Thoracic aorta (tissue), 2 donors: ENCODE results near the gene ARHGDIA. TPM values are rescaled to one million over a fixed set of nuclear protein-coding genes. Genes with fewer than 3 reads are reported as not detected.
A peak's percentile ranks its signal among the peaks of the same experiment; 100 is the strongest.

ENCODE experiments used
- ATAC-seq: fragments of 150-250 bp; one replicate; pipeline ENCODE4 v1.8.0; 2017; ENCODE audit warnings: low read depth; ENCODE audit not compliant: insufficient number of reproducible peaks, low FRiP score
- DNase-seq: peaks from one replicate; pipeline ENCODE4 v3.0.0-alpha.2; 2020; ENCODE audit warnings: low spot score
- H3K27ac ChIP-seq, 2 donors: fragments of 200-600 bp; sonication (generic); 1 replicate in 1 of 2; 2 replicates in 1 of 2; pipeline ENCODE4 v1.5.1; 2016; ENCODE audit warnings: mild to moderate bottlenecking in 2 of 2, moderate library complexity in 2 of 2
- H3K27me3 ChIP-seq: fragments of 200-600 bp; sonication (generic); replicated peaks from 2 replicates; pipeline ENCODE4 v1.6.0; 2016; ENCODE audit warnings: mild to moderate bottlenecking; ENCODE audit not compliant: insufficient read depth
- H3K36me3 ChIP-seq: fragments of 200-600 bp; sonication (generic); one replicate; pipeline ENCODE4 v1.5.1; 2016
- H3K4me1 ChIP-seq, 2 donors: fragments of 200-600 bp; sonication (generic); 1 replicate in 1 of 2; 2 replicates in 1 of 2; pipeline versions ENCODE4 v1.5.1 to v1.6.0; 2016; ENCODE audit warnings: low read depth in 2 of 2, mild to moderate bottlenecking in 1 of 2; ENCODE audit not compliant: control insufficient read depth in 1 of 2
- H3K4me3 ChIP-seq: fragments of 200-600 bp; sonication (generic); 2 replicates; pipeline ENCODE4 v1.5.1; 2016; ENCODE audit warnings: mild to moderate bottlenecking
- H3K9me3 ChIP-seq: fragments of 200-600 bp; sonication (generic); 2 replicates; pipeline ENCODE4 v1.5.1; 2016
- total RNA-seq, 2 donors: library from RNA; depleted of rRNA; stranded (reverse); fragments of >200 nt; gene quantifications; one replicate each; pipeline versions ENCODE4 v1.1.0 to v1.2.3, GENCODE V29; 2016
- TF ChIP-seq, protein P1 (sequence below): fragments of 200-600 bp; sonication (generic); IDR thresholded peaks from one replicate; pipeline ENCODE4 v1.5.1; 2019; ENCODE audit warnings: antibody characterized with exemption

Gene ARHGDIA
- total RNA-seq, 2 donors from 2014 or later = 206 to 324 TPM

DNA sequence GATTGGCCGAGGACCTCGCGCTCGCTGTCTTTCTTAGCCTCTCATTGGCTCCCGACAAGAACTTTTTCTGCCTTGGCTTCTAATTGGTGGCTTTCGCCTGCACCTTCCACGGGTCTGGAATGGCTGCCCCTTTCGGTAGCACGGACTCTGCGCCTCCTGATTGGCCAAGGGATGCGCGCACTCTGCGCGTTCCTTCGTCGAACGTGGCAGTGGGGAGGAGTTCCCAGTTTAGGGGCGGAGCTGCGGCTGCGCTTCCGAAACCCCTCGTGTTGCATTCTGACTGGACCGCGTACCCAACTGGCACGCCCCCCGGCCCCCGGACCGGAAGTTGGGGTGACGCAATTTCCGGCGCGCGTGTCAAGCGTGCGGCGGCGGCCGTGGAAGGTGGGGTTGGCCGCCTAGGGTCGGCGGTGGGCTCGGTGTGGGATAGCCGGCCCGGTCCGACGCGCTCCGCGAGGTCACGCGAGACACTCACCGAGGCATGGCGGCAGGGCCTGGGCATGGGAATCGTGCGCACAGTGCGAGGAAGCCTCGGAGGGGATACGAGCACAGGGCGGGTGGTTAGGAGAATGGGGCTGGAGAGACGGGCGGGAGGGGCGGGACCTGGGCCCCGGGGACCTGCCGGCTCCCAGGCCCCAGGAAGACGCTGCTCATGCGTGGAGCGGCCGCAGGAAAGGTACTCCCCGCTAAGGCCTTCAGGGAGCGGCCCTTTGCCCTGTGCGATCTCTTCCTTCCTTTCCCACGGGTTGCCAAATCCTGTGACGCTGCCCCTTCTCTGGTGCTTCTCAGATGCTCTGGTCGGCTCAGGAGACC, 10.2 kb downstream of the ARHGDIA start:
- no peaks in the 10 kb centered on the region for H3K9me3 ChIP-seq
- H3K27me3 ChIP-seq = no peaks in the 10 kb centered on the region
- H3K4me1 ChIP-seq = peaks cover 19 to 34% of the 10 kb centered on the region in 2 donors
- H3K36me3 ChIP-seq = no peaks in the 10 kb centered on the region
- peak; percentile 98 for ATAC-seq
- DNase-seq = peak; percentile 94
- TF ChIP-seq, protein P1, sequence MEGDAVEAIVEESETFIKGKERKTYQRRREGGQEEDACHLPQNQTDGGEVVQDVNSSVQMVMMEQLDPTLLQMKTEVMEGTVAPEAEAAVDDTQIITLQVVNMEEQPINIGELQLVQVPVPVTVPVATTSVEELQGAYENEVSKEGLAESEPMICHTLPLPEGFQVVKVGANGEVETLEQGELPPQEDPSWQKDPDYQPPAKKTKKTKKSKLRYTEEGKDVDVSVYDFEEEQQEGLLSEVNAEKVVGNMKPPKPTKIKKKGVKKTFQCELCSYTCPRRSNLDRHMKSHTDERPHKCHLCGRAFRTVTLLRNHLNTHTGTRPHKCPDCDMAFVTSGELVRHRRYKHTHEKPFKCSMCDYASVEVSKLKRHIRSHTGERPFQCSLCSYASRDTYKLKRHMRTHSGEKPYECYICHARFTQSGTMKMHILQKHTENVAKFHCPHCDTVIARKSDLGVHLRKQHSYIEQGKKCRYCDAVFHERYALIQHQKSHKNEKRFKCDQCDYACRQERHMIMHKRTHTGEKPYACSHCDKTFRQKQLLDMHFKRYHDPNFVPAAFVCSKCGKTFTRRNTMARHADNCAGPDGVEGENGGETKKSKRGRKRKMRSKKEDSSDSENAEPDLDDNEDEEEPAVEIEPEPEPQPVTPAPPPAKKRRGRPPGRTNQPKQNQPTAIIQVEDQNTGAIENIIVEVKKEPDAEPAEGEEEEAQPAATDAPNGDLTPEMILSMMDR = no peak
- peak overlapping the region; percentile 92 to 94 for H3K27ac ChIP-seq
- H3K4me3 ChIP-seq = peak overlapping the region; percentile 86

DNA sequence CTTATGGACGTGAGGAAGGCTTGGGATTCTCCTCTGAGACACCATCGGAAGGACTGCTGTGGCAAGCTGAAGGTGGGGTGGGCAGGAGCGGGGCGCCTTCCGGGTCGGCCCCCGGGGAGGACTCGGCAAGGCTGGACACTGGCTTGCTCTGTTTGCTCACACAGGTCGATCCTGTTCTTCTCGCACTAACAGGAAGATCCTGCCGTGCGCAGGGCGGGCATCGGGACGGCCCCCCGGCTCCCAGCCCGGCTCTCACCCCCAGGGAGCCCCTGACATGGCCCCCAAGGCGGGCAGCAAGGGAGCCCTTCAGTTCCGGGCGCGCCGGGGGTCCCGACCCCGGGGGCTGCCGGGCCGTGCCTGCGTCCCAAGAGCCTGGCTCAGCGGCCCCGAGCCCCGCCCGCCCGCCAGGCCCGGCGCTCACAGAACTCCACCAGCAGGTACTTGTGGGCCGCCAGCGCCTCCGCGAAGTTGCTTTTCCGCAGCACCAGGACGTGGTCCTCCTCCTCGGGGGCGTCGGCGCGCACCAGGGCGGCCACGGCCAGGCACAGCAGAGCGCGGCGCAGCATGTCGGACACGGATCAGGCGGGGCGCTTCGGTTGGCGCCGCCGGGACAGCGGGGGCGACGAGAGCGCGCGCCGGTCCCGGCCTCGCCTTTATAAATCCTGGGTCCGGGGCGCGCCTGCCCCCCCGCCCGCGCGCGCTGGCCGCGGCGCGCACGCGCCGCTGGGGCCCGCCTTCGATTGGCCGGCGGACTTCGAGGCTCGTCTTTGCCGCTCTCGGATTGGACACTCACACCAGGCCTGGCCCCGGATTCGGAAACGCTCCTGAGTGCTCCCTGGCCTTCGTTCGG, 11.0 kb downstream of the ARHGDIA start, which contains the start of gene P4HB:
P4HB (minus strand) TSS at position 630 of the 850 bp plus-strand sequence; CDS start at position 566, 64 bp downstream.
- H3K27me3 ChIP-seq = no peaks in the 10 kb centered on the region
- no peak for DNase-seq
- peaks cover 19 to 39% of the 10 kb centered on the region in 2 donors for H3K4me1 ChIP-seq
- peak within 1 kb of the TSS; percentile 92 to 94 for H3K27ac ChIP-seq
- no peaks in the 10 kb centered on the region for H3K9me3 ChIP-seq
- peaks cover 2% of the 10 kb centered on the region for H3K36me3 ChIP-seq
- TF ChIP-seq, protein P1 = no peak
- peak within 1 kb of the TSS; percentile 86 for H3K4me3 ChIP-seq
- ATAC-seq = no peak

DNA sequence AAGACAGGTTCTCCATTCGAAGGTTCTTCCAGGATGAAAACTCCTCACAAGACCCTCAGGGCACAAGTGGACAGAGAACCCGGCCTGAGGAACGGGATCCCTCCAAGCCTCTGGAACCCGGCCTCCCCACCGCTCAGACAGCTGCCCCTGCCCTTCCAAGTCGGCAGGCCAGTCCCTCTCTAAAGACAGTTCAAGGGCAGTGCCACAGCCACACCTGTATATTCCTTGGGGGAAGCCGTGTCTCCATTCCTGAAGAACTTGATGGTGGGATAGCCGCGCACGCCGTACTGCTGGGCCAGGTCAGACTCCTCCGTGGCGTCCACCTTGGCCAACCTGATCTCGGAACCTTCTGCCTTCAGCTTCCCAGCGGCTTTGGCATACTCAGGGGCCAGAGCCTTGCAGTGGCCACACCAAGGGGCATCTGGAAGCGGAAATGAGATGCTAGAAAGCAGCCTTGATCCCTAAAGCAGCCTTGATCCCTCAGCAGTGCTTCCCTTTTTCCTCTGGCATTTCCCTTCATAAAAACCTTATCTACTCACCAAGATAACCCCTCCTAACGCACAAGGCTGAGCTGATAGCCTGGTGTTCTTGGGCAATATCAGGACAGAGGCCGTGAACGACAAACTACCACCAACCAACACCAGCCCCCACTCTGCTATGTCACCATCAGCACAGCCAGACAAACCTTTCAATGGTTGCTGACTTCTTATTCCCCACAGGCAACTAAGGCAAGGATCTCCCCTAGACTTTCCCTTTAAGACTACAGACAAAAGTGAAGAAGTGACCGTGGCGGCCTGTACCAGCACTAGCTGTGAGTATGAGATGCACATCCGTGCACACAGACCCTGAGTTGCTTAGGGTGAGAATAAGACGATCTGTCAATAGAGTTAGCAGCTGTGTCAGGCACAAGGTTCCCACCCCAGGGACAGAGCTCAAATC, 11.9 kb downstream of the ARHGDIA start:
- DNase-seq (no peak), ATAC-seq (no peak)
- Histone ChIP-seq H3K27me3 (no peaks in the 10 kb centered on the region), H3K4me3 (peak overlapping the region; percentile 77), H3K9me3 (no peaks in the 10 kb centered on the region), H3K36me3 (peaks cover 11% of the 10 kb centered on the region), H3K27ac (peak overlapping the region; percentile 81 to 86), H3K4me1 (peaks cover 19 to 39% of the 10 kb centered on the region in 2 donors)
- TF ChIP-seq, protein P1 = no peak

DNA sequence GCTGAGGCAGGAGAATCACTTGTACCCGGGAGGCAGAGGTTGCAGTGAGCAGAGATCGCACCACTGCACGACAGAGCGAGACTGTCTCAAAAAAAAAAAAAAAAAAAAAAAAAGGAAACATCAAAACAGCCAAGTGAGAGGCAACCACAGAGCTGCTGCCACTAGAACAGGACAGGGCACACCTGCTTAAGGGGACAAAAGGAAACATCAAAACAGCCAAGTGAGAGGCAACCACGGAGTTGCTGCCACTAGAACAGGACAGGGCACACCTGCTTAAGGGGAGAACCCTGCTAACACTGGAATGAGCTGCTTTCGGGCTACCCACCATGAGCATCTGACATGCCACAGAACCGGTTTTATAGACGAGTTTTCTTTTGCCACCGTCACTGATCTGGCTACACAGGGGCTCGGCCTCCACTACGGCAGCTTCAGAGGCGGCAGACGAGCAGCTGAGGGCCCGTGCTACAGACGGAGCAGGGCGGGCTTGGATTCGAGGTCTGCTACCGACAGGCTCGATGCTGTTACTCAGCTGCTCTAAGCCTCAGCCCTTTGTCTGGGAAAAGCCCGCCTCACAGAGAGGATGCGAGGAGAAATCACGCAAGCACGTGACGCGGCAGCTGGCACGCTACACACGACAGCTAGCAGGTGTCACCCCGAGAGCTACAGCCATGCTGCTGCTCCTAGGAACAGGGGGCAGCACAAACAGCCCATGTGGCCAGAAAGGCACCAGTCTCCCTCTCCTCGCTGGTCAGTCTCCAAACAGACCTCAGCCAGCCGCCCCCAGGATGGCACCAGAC, 12.8 kb downstream of the ARHGDIA start:
- H3K27me3 ChIP-seq = no peaks in the 10 kb centered on the region
- DNase-seq (no peak), ATAC-seq (no peak)
- H3K36me3 ChIP-seq = peaks cover 19% of the 10 kb centered on the region
- peak overlapping the region; percentile 77 for H3K4me3 ChIP-seq
- H3K9me3 ChIP-seq = no peaks in the 10 kb centered on the region
- H3K4me1 ChIP-seq = peaks cover 19 to 39% of the 10 kb centered on the region in 2 donors
- H3K27ac ChIP-seq = no peak overlapping the region
- TF ChIP-seq, protein P1 = no peak
